Brain microvascular endothelial cell (primary cell): ENCODE measurements around the gene CUL4A.
A peak's percentile ranks its signal among the peaks of the same experiment; 100 is the strongest.

Experiments used
- DNase-seq: peaks from one replicate; pipeline ENCODE4 v3.0.0-alpha.2; 2020
- H3K27ac ChIP-seq: fragments of 250-450 bp; sonication (Bioruptor Pico); 2 replicates; pipeline ENCODE4 v1.5.1; 2020; ENCODE audit warnings: mild to moderate bottlenecking, moderate library complexity
- H3K27me3 ChIP-seq: fragments of 250-450 bp; sonication (Bioruptor Pico); replicated peaks from 2 replicates; pipeline ENCODE4 v1.5.1; 2020; ENCODE audit warnings: mild to moderate bottlenecking
- H3K36me3 ChIP-seq: fragments of 250-450 bp; sonication (Bioruptor Pico); replicated peaks from 2 replicates; pipeline ENCODE4 v1.5.1; 2020; ENCODE audit warnings: mild to moderate bottlenecking
- H3K4me3 ChIP-seq: 2 replicates; pipeline ENCODE4 v1.5.1; 2011; ENCODE audit warnings: low read depth, mild to moderate bottlenecking, control low read depth, low read length, moderate library complexity
- in situ Hi-C: cut with HindIII; loops from 2 replicates; pipeline ENCODE4 v1.10.0; 2017; ENCODE audit warnings: low sequenced_read_pairs, low pct_ligation_motif_present
- TF ChIP-seq, protein P1 (sequence below): IDR thresholded peaks from 2 replicates; pipeline ENCODE4 v1.5.1; 2011; ENCODE audit warnings: low read depth, mild to moderate bottlenecking, moderate library complexity, low read length, control low read depth, inconsistent platforms; ENCODE audit errors: missing control alignments

Gene CUL4A

DNA sequence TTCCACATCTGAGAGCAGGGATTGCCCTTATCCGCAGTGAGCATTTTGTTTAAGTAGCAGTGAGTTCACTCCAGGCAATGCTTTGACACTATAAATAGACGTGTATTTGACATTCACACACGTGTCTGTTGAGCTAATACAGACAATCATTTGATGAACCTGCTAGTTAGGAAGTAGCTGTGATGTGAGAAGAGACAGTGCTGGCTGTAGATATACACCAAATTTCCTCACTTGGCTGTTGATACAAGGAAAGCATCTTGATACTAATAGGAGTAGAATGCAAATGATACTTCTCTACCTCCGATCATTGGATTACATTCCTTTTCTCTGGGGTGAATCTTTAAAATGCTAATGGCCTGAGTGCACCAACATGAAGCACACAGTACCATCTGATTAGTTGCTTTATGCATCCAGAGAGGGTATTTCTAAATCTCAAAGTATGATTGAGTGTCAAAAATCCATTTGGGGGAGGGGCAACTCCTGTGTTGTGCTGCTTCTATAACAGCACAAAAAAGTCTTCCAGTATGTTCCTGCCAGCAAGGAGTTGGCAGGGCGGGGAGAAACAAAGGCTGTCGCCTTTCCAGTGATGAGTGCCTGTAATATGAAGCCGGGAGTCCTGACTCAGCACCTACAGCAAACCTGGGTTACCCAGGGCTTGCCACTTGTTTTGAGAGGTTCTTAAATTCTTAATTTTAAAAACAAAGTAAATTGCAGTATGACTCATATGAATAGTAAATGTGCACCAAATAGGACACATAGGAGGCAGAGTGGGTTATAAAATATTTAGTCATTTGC is 7.0 kb downstream of the CUL4A start:
- no peaks in the 10 kb centered on the region for H3K27me3 ChIP-seq
- H3K27ac ChIP-seq, result peak overlapping the region; percentile 17
- H3K36me3 ChIP-seq, result peaks cover 29% of the 10 kb centered on the region
- DNase-seq, result peak; percentile 52
- TF ChIP-seq, protein P1, sequence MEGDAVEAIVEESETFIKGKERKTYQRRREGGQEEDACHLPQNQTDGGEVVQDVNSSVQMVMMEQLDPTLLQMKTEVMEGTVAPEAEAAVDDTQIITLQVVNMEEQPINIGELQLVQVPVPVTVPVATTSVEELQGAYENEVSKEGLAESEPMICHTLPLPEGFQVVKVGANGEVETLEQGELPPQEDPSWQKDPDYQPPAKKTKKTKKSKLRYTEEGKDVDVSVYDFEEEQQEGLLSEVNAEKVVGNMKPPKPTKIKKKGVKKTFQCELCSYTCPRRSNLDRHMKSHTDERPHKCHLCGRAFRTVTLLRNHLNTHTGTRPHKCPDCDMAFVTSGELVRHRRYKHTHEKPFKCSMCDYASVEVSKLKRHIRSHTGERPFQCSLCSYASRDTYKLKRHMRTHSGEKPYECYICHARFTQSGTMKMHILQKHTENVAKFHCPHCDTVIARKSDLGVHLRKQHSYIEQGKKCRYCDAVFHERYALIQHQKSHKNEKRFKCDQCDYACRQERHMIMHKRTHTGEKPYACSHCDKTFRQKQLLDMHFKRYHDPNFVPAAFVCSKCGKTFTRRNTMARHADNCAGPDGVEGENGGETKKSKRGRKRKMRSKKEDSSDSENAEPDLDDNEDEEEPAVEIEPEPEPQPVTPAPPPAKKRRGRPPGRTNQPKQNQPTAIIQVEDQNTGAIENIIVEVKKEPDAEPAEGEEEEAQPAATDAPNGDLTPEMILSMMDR, result no peak
- in situ Hi-C loops, result no loop called here
- H3K4me3 ChIP-seq, result no peak overlapping the region

DNA sequence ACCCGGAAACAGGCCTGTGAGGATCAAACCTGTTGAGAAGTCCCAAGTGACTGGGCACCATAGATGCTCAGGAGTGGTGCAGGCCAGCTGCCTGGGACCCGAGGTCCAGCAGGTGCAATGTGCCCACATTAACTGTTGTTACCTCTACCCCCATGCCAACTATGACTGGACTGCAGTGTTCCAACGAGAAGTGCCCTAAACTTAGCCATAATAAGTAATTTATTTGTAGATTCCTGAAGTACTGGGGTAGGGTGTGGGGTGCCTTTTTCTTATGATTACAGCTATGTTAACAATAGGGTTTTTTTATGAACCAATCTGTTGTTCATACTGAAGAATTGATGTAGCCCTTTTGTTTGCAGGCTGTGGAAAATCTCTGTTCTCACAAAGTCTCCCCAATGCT is 9.2 kb downstream of the CUL4A start:
- DNase-seq, result no peak
- Histone ChIP-seq H3K27ac (no peak overlapping the region), H3K4me3 (no peak overlapping the region), H3K27me3 (no peaks in the 10 kb centered on the region), H3K36me3 (peaks cover 31% of the 10 kb centered on the region)
- TF ChIP-seq, protein P1, result no peak
- in situ Hi-C loops, result no loop called here

DNA sequence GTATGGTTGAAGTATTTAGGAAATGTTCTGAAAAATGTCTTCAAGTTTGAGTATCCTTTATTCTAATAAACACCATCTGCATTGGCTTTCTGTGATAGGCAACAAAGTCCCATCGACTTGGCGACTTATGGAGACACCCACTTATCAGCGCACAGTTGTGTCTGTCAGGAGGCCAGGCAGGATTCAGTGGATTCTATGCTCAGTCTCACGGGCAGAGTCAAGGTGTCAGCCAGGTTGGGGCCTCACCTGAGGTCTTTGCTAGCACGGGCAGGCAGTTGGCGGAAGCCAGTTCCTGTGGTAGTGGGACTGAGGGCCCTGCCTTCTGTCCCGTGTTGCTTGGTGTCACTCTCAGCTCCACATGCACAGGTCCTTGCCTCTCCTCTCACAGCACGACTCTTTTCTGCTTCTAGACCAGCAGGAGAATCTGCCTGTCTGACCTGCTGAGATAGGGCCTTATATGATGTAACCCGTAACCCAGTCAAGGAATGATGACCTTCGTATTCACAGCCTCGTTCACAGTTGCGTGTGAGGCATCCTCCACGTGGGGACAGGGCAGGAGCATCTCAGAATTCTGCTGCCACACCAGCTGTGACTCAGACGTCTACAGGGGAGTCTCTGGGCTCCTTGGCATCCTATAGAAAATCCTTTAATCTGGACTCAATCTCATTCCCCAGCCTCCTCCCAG is 10.0 kb downstream of the CUL4A start:
- Histone ChIP-seq H3K4me3 (no peak overlapping the region), H3K36me3 (peaks cover 37% of the 10 kb centered on the region), H3K27ac (no peak overlapping the region), H3K27me3 (no peaks in the 10 kb centered on the region)
- no peak for DNase-seq
- in situ Hi-C loops, result no loop called here
- TF ChIP-seq, protein P1, result no peak

DNA sequence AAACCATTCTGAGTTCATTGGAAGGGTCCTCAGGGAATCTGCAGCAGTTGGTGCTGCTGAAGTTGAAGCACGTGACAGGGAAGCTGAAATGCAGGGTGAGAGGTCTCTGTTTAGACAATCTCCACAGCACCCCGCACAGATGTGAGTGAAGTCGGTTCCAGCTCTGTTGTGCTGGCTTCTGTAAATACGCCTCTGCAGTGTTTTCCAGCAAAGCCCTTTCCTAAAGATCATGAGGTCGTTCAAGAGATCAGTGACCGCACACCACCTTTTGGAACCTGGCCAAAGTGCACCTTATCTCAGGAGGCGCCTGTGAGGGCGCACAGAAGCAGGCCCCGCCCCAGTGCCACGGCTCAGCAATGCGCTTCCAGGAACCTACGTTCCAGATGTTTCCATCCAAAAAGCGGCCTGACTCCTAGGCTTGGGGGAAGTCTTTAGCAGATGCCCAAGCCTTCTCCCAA is 10.8 kb downstream of the CUL4A start:
- H3K36me3 ChIP-seq, result peaks cover 45% of the 10 kb centered on the region
- peak overlapping the region; percentile 12 for H3K27ac ChIP-seq
- in situ Hi-C loops, result no loop called here
- H3K4me3 ChIP-seq, result no peak overlapping the region
- TF ChIP-seq, protein P1, result no peak
- no peaks in the 10 kb centered on the region for H3K27me3 ChIP-seq
- no peak for DNase-seq

GRCh38 chr13:113220877-113221276 is 11.5 kb downstream of the CUL4A start:
- H3K4me3 ChIP-seq, result no peak overlapping the region
- peaks cover 52% of the 10 kb centered on the region for H3K36me3 ChIP-seq
- no peaks in the 10 kb centered on the region for H3K27me3 ChIP-seq
- TF ChIP-seq, protein P1, result peak; percentile 53
- DNase-seq, result no peak
- no peak overlapping the region for H3K27ac ChIP-seq
- in situ Hi-C loops, result no loop called here
